Hair follicle dermal papilla cell (primary cell): ENCODE measurements around the gene SH3GLB1. TPM values are rescaled to one million over a fixed set of nuclear protein-coding genes. Genes with fewer than 3 reads are reported as not detected.

Experiments
- total RNA-seq: library from RNA; depleted of rRNA; stranded (reverse); fragments of >200 nt; gene quantifications from 2 replicates; pipeline ENCODE4 v1.2.3, GENCODE V29; 2012

Gene SH3GLB1
- total RNA-seq = 46.8 and 53.5 TPM in 2 replicates

GRCh38 chr1:86704458-86704971 lies at the start of gene SH3GLB1:
Gene SH3GLB1 (plus strand): TSS chr1:86704576. CDS start chr1:86704900, 324 bp downstream.

Other genes with a start within 250 kb of the SH3GLB1 start
- not detected in 2 replicates for gene CLCA1, start 235.6 kb upstream of the SH3GLB1 start, total RNA-seq
- not detected in 2 replicates for gene CLCA4, start 157.5 kb upstream of the SH3GLB1 start, total RNA-seq
- gene SELENOF, start 209.6 kb downstream of the SH3GLB1 start, total RNA-seq = 121 and 137 TPM in 2 replicates
- 14.3 and 17.4 TPM in 2 replicates for gene HS2ST1, start 210.1 kb downstream of the SH3GLB1 start, total RNA-seq